Hematopoietic multipotent progenitor cell treated with erythropoietin and hydrocortisone succinate and interleukin-3 and kit ligand, for 8 days (in vitro differentiated cells): ENCODE results near the gene SMG6.
A peak's percentile ranks its signal among the peaks of the same experiment; 100 is the strongest.

Experiments
- DNase-seq: peaks from one replicate; pipeline ENCODE4 v3.0.0-alpha.2; 2015

Gene SMG6

GRCh38 chr17:2040942-2041560 is 262.5 kb downstream of the SMG6 start:
- no peak for DNase-seq

GRCh38 chr17:2040219-2040827 is 263.3 kb downstream of the SMG6 start:
- DNase-seq, result no peak

- no peak for DNase-seq
Observed at GRCh38 chr17:2037155-2037554, 266.4 kb downstream of the SMG6 start.

GRCh38 chr17:2035541-2036488 is 267.8 kb downstream of the SMG6 start:
- DNase-seq, result no peak

GRCh38 chr17:2034806-2035540 is 268.6 kb downstream of the SMG6 start:
- no peak for DNase-seq

GRCh38 chr17:2034157-2034556 is 269.4 kb downstream of the SMG6 start:
- DNase-seq, result no peak

- no peak for DNase-seq
Observed at GRCh38 chr17:2033153-2033552, 270.4 kb downstream of the SMG6 start.

GRCh38 chr17:2030779-2031163 is 272.8 kb downstream of the SMG6 start:
- DNase-seq, result peak; percentile 93

- peak; percentile 88 for DNase-seq
Observed at GRCh38 chr17:2029911-2030778, 273.4 kb downstream of the SMG6 start, which contains the start of gene DPH1. TSS of gene DPH1 (plus strand) at chr17:2030153. CDS start at chr17:2030170, 17 bp downstream.

- DNase-seq, result no peak
Observed at GRCh38 chr17:2028737-2029136, 274.8 kb downstream of the SMG6 start.

GRCh38 chr17:2028234-2028614 is 275.4 kb downstream of the SMG6 start:
- no peak for DNase-seq

GRCh38 chr17:2027528-2028233 is 275.9 kb downstream of the SMG6 start:
- DNase-seq, result peak; percentile 40

GRCh38 chr17:2025622-2026309 is 277.8 kb downstream of the SMG6 start:
- peak; percentile 45 for DNase-seq

- peak; percentile 69 for DNase-seq
Observed at GRCh38 chr17:2025220-2025621, 278.4 kb downstream of the SMG6 start, which contains the start of gene RTN4RL1. TSS of gene RTN4RL1 (minus strand) at chr17:2025334. CDS start at chr17:2024865, 469 bp downstream.

GRCh38 chr17:2024572-2025219 is 278.9 kb downstream of the SMG6 start:
- no peak for DNase-seq

GRCh38 chr17:2023692-2024571 is 279.7 kb downstream of the SMG6 start:
- DNase-seq, result no peak

GRCh38 chr17:2023256-2023655 is 280.3 kb downstream of the SMG6 start:
- no peak for DNase-seq

- no peak for DNase-seq
Observed at GRCh38 chr17:2022647-2023240, 280.8 kb downstream of the SMG6 start.

GRCh38 chr17:2020721-2021120 is 282.9 kb downstream of the SMG6 start:
- no peak for DNase-seq
